Testis (tissue), 2 donors: ENCODE results near the gene ORC2.

ENCODE experiments used
- CTCF ChIP-seq, 3 experiments: fragments of 450-650 bp in 2 of 3; fragments of 200-600 bp in 1 of 3; sonication (generic) in 1 of 3; IDR thresholded peaks; one replicate each; pipeline ENCODE4 v1.5.1; 2016 to 2019; ENCODE audit warnings: antibody characterized with exemption in 3 of 3, mild to moderate bottlenecking in 2 of 3, moderate library complexity in 1 of 3
- POLR2A ChIP-seq: fragments of 450-650 bp; IDR thresholded peaks from one replicate; pipeline ENCODE4 v1.6.1; 2017; ENCODE audit warnings: antibody characterized with exemption, mild to moderate bottlenecking, moderate library complexity

- TF ChIP-seq CTCF (IDR thresholded peaks at IDR 0.05), result no peak
- no peak for TF ChIP-seq POLR2A
Measured at GRCh38 chr2:200985799-200986198, 22.3 kb upstream of the ORC2 start.
